ENCODE measurements around the gene EMC8. TPM values are rescaled to one million over a fixed set of nuclear protein-coding genes. Genes with fewer than 3 reads are reported as not detected.

The EMC8 gene
- total and polyA plus RNA-seq, 4 donors = 12.0 to 12.4 (median 12.2) TPM

- peaks cover 0 to 3% (median 0%) of the 10 kb centered on the region in 4 donors for H3K9me3 ChIP-seq (ENCODE audit: control insufficient read depth in 4 of 4, low read length in 3 of 4)
- TF ChIP-seq FOXA1 (IDR thresholded peaks at IDR 0.05) = no peak
- TF ChIP-seq HNF4G (IDR thresholded peaks at IDR 0.05) = no peak
- TF ChIP-seq NR2F2 (IDR thresholded peaks at IDR 0.05) = no peak
- TF ChIP-seq FOXA2 (IDR thresholded peaks at IDR 0.05) = no peak
- no peak for TF ChIP-seq RAD21 (IDR thresholded peaks at IDR 0.05)
- no peak for TF ChIP-seq SP1 (IDR thresholded peaks at IDR 0.05)
- no peak for TF ChIP-seq HNF4A (conservative IDR thresholded peaks at IDR 0.05)
- no peaks in the 10 kb centered on the region for H3K27me3 ChIP-seq (ENCODE audit: control insufficient read depth in 4 of 4, insufficient read depth in 4 of 4, low read length in 3 of 4)
- H3K9ac ChIP-seq (ENCODE audit: low read depth in 1 of 2, low read length in 2 of 2) = no peak overlapping the region
- peaks cover 0 to 1% (median 0%) of the 10 kb centered on the region in 4 donors for H3K4me1 ChIP-seq (ENCODE audit: control insufficient read depth in 4 of 4, insufficient read depth in 4 of 4, low read length in 3 of 4)
- DNase-seq (ENCODE audit: low spot score) = no peak
- no peak overlapping the region for H3K4me3 ChIP-seq (ENCODE audit: low read depth in 1 of 3, low read length in 3 of 3)
- no peak overlapping the region for H3K27ac ChIP-seq (ENCODE audit: low read depth in 1 of 2, low read length in 2 of 2)
- 97% methylated on average over 9 of the region's 9 CpGs for WGBS
- peaks cover 0 to 4% (median 0%) of the 10 kb centered on the region in 4 donors for H3K36me3 ChIP-seq (ENCODE audit: control insufficient read depth in 4 of 4, insufficient read depth in 3 of 4, low read depth in 1 of 4, low read length in 3 of 4)
These were observed 43.5 kb upstream of the EMC8 start for GRCh38 chr16:85842848-85843247.

DNA sequence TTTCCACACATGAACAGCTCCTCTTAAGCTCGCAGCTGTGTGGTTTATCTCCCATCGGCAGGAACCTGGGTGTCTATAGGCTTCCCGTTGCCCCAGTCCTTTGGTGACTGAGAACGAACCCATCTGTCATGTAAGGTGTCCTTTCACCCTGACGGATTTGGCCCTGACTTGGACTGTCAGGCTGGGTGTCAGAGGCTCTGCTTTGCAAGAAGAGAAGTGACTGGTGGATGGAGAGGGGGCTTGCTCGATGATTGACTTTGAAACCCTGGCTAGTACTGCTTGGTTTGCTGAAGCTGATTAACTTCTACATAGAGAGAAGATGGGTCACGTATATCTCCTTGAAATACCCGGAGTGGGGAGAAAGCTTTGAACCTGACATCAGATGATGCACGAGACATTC is 43.1 kb upstream of the EMC8 start:
- no peaks in the 10 kb centered on the region for H3K27me3 ChIP-seq (ENCODE audit: control insufficient read depth in 4 of 4, insufficient read depth in 4 of 4, low read length in 3 of 4)

DNA sequence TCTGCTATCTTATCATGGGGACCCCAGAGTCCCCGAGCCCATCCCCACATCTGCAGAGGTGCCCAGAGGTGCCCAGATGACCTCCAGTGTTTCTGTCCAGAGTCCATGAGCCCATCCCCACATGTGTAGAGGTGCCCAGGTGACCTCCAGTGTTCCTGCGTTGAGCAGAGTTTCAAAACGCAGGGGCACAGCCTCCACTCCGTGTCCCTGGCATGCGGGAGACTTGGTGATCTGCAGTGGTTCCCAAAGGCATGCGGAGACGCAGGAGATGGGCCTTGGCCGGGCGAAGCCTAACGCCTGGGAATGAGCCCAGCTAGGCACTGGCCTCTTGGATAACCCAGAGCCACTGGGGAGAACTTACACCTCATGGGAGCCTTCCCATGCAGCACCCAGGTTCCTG is 41.5 kb upstream of the EMC8 start:
- H3K27ac ChIP-seq (ENCODE audit: low read depth in 1 of 2, low read length in 2 of 2) = no peak overlapping the region
- TF ChIP-seq, protein P1, sequence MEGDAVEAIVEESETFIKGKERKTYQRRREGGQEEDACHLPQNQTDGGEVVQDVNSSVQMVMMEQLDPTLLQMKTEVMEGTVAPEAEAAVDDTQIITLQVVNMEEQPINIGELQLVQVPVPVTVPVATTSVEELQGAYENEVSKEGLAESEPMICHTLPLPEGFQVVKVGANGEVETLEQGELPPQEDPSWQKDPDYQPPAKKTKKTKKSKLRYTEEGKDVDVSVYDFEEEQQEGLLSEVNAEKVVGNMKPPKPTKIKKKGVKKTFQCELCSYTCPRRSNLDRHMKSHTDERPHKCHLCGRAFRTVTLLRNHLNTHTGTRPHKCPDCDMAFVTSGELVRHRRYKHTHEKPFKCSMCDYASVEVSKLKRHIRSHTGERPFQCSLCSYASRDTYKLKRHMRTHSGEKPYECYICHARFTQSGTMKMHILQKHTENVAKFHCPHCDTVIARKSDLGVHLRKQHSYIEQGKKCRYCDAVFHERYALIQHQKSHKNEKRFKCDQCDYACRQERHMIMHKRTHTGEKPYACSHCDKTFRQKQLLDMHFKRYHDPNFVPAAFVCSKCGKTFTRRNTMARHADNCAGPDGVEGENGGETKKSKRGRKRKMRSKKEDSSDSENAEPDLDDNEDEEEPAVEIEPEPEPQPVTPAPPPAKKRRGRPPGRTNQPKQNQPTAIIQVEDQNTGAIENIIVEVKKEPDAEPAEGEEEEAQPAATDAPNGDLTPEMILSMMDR (IDR thresholded peaks at IDR 0.05; ENCODE audit: low read depth, low read length, missing input control) = no peak
- TF ChIP-seq FOXA2 (IDR thresholded peaks at IDR 0.05) (no peak), NR2F2 (IDR thresholded peaks at IDR 0.05) (no peak), JUND (IDR thresholded peaks at IDR 0.05) (no peak), EGR1 (IDR thresholded peaks at IDR 0.05; ENCODE audit: low read depth in 2 of 2) (no peak), HNF4A (conservative IDR thresholded peaks at IDR 0.05) (no peak), ZBTB33 (IDR thresholded peaks at IDR 0.05) (no peak), SP1 (IDR thresholded peaks at IDR 0.05) (no peak), YY1 (IDR thresholded peaks at IDR 0.05) (no peak), HNF4G (IDR thresholded peaks at IDR 0.05) (no peak), RAD21 (IDR thresholded peaks at IDR 0.05) (no peak), FOXA1 (IDR thresholded peaks at IDR 0.05) (no peak)
- TF ChIP-seq, protein P2, sequence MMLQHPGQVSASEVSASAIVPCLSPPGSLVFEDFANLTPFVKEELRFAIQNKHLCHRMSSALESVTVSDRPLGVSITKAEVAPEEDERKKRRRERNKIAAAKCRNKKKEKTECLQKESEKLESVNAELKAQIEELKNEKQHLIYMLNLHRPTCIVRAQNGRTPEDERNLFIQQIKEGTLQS (IDR thresholded peaks at IDR 0.05) = no peak
- H3K9me3 ChIP-seq (ENCODE audit: control insufficient read depth in 4 of 4, low read length in 3 of 4) = peaks cover 0 to 3% (median 0%) of the 10 kb centered on the region in 4 donors
- H3K27me3 ChIP-seq (ENCODE audit: control insufficient read depth in 4 of 4, insufficient read depth in 4 of 4, low read length in 3 of 4) = no peaks in the 10 kb centered on the region
- no peak overlapping the region for H3K9ac ChIP-seq (ENCODE audit: low read depth in 1 of 2, low read length in 2 of 2)
- no peaks in the 10 kb centered on the region for H3K4me1 ChIP-seq (ENCODE audit: control insufficient read depth in 4 of 4, insufficient read depth in 4 of 4, low read length in 3 of 4)
- WGBS = 83% methylated on average over 10 of the region's 10 CpGs
- H3K36me3 ChIP-seq (ENCODE audit: control insufficient read depth in 4 of 4, insufficient read depth in 3 of 4, low read depth in 1 of 4, low read length in 3 of 4) = peaks cover 0 to 4% (median 0%) of the 10 kb centered on the region in 4 donors
- no peak for DNase-seq (ENCODE audit: low spot score)
- H3K4me3 ChIP-seq (ENCODE audit: low read depth in 1 of 3, low read length in 3 of 3) = no peak overlapping the region

More for the DNA sequence above, 43.1 kb upstream of the EMC8 start:
- no peak for TF ChIP-seq GABPA (IDR thresholded peaks at IDR 0.05 in 1 of 2, conservative IDR thresholded peaks at IDR 0.05 in 1 of 2)
- TF ChIP-seq, protein P2 (IDR thresholded peaks at IDR 0.05) = no peak
- TF ChIP-seq YY1 (IDR thresholded peaks at IDR 0.05) = no peak
- Histone ChIP-seq H3K4me3 (ENCODE audit: low read depth in 1 of 3, low read length in 3 of 3) (no peak overlapping the region), H3K4me1 (ENCODE audit: control insufficient read depth in 4 of 4, insufficient read depth in 4 of 4, low read length in 3 of 4) (peaks cover 0 to 1% (median 0%) of the 10 kb centered on the region in 4 donors), H3K9ac (ENCODE audit: low read depth in 1 of 2, low read length in 2 of 2) (no peak overlapping the region), H3K27ac (ENCODE audit: low read depth in 1 of 2, low read length in 2 of 2) (no peak overlapping the region), H3K36me3 (ENCODE audit: control insufficient read depth in 4 of 4, insufficient read depth in 3 of 4, low read depth in 1 of 4, low read length in 3 of 4) (peaks cover 0 to 4% (median 0%) of the 10 kb centered on the region in 4 donors), H3K9me3 (ENCODE audit: control insufficient read depth in 4 of 4, low read length in 3 of 4) (peaks cover 0 to 3% (median 0%) of the 10 kb centered on the region in 4 donors)
- WGBS = 97% methylated on average over 9 of the region's 9 CpGs
- DNase-seq (ENCODE audit: low spot score) = no peak

Data from liver (tissue), 9 donors.